PC-9 (cell line): ENCODE data around the gene FIBCD1. TPM values are rescaled to one million over a fixed set of nuclear protein-coding genes. Genes with fewer than 3 reads are reported as not detected.

ENCODE experiments used
- BruUV-seq: library from RNA; stranded (reverse); fragments of 400-500 nt; replicated peaks from 2 replicates; lab custom pipeline; 2021; lab: Mats Ljungman, UMichigan
- CTCF ChIA-PET: fragments of 300-600 bp; sonication (Branson Sonifier 250); formaldehyde crosslinking; loops from one replicate; lab custom pipeline; 2022; ENCODE audit warnings: antibody characterized with exemption; lab: Charles Lee
- POLR2A ChIA-PET: fragments of 300-600 bp; sonication (Branson Sonifier 250); formaldehyde crosslinking; loops from one replicate; lab custom pipeline; 2022; ENCODE audit warnings: antibody characterized with exemption; ENCODE audit not compliant: unreplicated experiment; lab: Charles Lee
- DNase-seq, 2 experiments: peaks; one replicate each; pipeline versions ENCODE4 v3.0.0 to v3.0.0-alpha.2; 2015 to 2022; ENCODE audit warnings: mixed read lengths in 1 of 2
- H2AFZ ChIP-seq: fragments of 200-600 bp; sonication (generic); 2 replicates; pipeline ENCODE4 v1.8.1; 2017; ENCODE audit warnings: antibody characterized with exemption
- H3F3A ChIP-seq: fragments of 200-600 bp; sonication (generic); 2 replicates; pipeline ENCODE4 v1.8.1; 2017; ENCODE audit warnings: antibody characterized with exemption, mild to moderate bottlenecking, low read depth; ENCODE audit not compliant: insufficient read depth
- H3K27ac ChIP-seq: fragments of 200-600 bp; sonication (generic); 2 replicates; pipeline ENCODE4 v1.6.1; 2016; ENCODE audit warnings: mixed run types
- H3K27me3 ChIP-seq: fragments of 200-600 bp; sonication (generic); 2 replicates; pipeline ENCODE4 v1.6.1; 2016; ENCODE audit warnings: low read depth, mixed run types; ENCODE audit not compliant: insufficient read depth
- H3K36me3 ChIP-seq: fragments of 200-600 bp; sonication (generic); 2 replicates; pipeline ENCODE4 v1.6.1; 2016; ENCODE audit warnings: low read depth, mixed run types
- H3K4me1 ChIP-seq: fragments of 200-600 bp; sonication (generic); replicated peaks from 2 replicates; pipeline ENCODE4 v1.6.1; 2016; ENCODE audit warnings: mixed run types; ENCODE audit not compliant: insufficient read depth
- H3K4me2 ChIP-seq: fragments of 200-600 bp; sonication (generic); 2 replicates; pipeline ENCODE4 v1.6.1; 2017; ENCODE audit warnings: mixed run types
- H3K4me3 ChIP-seq: fragments of 200-600 bp; sonication (generic); 2 replicates; pipeline ENCODE4 v1.6.1; 2016; ENCODE audit warnings: mixed run types
- H3K79me2 ChIP-seq: fragments of 200-600 bp; sonication (generic); 2 replicates; pipeline ENCODE4 v1.6.1; 2017; ENCODE audit warnings: low read depth, mixed run types
- H3K9me2 ChIP-seq: fragments of 200-600 bp; sonication (generic); 2 replicates; pipeline ENCODE4 v1.8.1; 2017; ENCODE audit warnings: mild to moderate bottlenecking; ENCODE audit not compliant: insufficient read depth
- H3K9me3 ChIP-seq: fragments of 200-600 bp; sonication (generic); 2 replicates; pipeline ENCODE4 v1.8.1; 2016; ENCODE audit warnings: low read depth; ENCODE audit not compliant: insufficient read depth
- H4K20me1 ChIP-seq: fragments of 200-600 bp; sonication (generic); 2 replicates; pipeline ENCODE4 v1.8.1; 2017; ENCODE audit not compliant: insufficient read depth
- CTCF ChIP-seq: fragments of 200-600 bp; sonication (generic); conservative IDR thresholded peaks from 2 replicates; pipeline ENCODE4 v1.6.1; 2017; ENCODE audit warnings: mixed run types, antibody characterized with exemption, mild to moderate bottlenecking, moderate library complexity
- EZH2 ChIP-seq: fragments of 200-600 bp; sonication (generic); IDR thresholded peaks from 2 replicates; pipeline ENCODE4 v1.8.0; 2017; ENCODE audit warnings: antibody characterized with exemption, low read depth
- intact Hi-C: fragments of 100-400 bp; cut with micrococcal nuclease; formaldehyde crosslinking; loops from one replicate; pipeline ENCODE4 v1.10.0; 2022; ENCODE audit not compliant: unreplicated experiment
- total RNA-seq: library from RNA; stranded (reverse); gene quantifications from 2 replicates; pipeline ENCODE4 v1.2.3, GENCODE V29; 2021

The FIBCD1 gene
- total RNA-seq, 1 experiment from 2014 or later, result 2.7 TPM

GRCh38 chr9:130922893-130923610 is 16.0 kb downstream of the FIBCD1 start:
- DNase-seq, result no peak
- H3K79me2 ChIP-seq, result no peaks in the 10 kb centered on the region
- H2AFZ ChIP-seq, result no peak overlapping the region
- no peaks in the 10 kb centered on the region for H4K20me1 ChIP-seq
- CTCF ChIA-PET, result no interaction called here
- BruUV-seq, result no TSS peak
- H3K4me3 ChIP-seq, result no peak overlapping the region
- peaks cover 13% of the 10 kb centered on the region for H3K4me1 ChIP-seq
- no peak for TF ChIP-seq EZH2
- no peak for TF ChIP-seq CTCF
- peaks cover 19% of the 10 kb centered on the region for H3K27me3 ChIP-seq
- intact Hi-C loops, result no loop called here
- POLR2A ChIA-PET, result no interaction called here
- peaks cover 20% of the 10 kb centered on the region for H3F3A ChIP-seq
- H3K27ac ChIP-seq, result no peak overlapping the region
- H3K4me2 ChIP-seq, result no peak overlapping the region
- H3K36me3 ChIP-seq, result no peaks in the 10 kb centered on the region
- H3K9me2 ChIP-seq, result no peaks in the 10 kb centered on the region
- no peaks in the 10 kb centered on the region for H3K9me3 ChIP-seq

- Histone ChIP-seq H2AFZ (no peak overlapping the region), H3K4me3 (no peak overlapping the region), H3K79me2 (no peaks in the 10 kb centered on the region), H4K20me1 (no peaks in the 10 kb centered on the region), H3K36me3 (no peaks in the 10 kb centered on the region), H3K27me3 (peaks cover 25% of the 10 kb centered on the region), H3K27ac (no peak overlapping the region), H3K4me1 (peaks cover 4% of the 10 kb centered on the region), H3F3A (peaks cover 12% of the 10 kb centered on the region), H3K4me2 (no peak overlapping the region), H3K9me3 (no peaks in the 10 kb centered on the region), H3K9me2 (no peaks in the 10 kb centered on the region)
- TF ChIP-seq CTCF, result no peak
- TF ChIP-seq EZH2, result no peak
- CTCF ChIA-PET, result interaction anchor here (0.6 kb wide), 1 partner anchor 214 kb away, joined by 9 read pairs; no protein-coding TSS in a partner anchor
- intact Hi-C loops, result no loop called here
- no peak for DNase-seq
- no TSS peak for BruUV-seq
- POLR2A ChIA-PET, result no interaction called here
Observed at GRCh38 chr9:130921989-130922892, 16.8 kb downstream of the FIBCD1 start.

GRCh38 chr9:130921300-130921988 is 17.6 kb downstream of the FIBCD1 start:
- Histone ChIP-seq H3K4me1 (no peaks in the 10 kb centered on the region), H3K9me3 (no peaks in the 10 kb centered on the region), H3K4me2 (no peak overlapping the region), H4K20me1 (no peaks in the 10 kb centered on the region), H3K27ac (no peak overlapping the region), H3K9me2 (no peaks in the 10 kb centered on the region), H3F3A (peaks cover 7% of the 10 kb centered on the region; the same call in 1 of the 2 replicates), H3K36me3 (no peaks in the 10 kb centered on the region), H2AFZ (no peak overlapping the region), H3K4me3 (no peak overlapping the region), H3K27me3 (peaks cover 26% of the 10 kb centered on the region), H3K79me2 (no peaks in the 10 kb centered on the region)
- DNase-seq, result no peak
- POLR2A ChIA-PET, result no interaction called here
- TF ChIP-seq CTCF (no peak), EZH2 (no peak)
- intact Hi-C loops, result no loop called here
- CTCF ChIA-PET, result no interaction called here
- no TSS peak for BruUV-seq
